HG03442 (cell line): Measurements from ENCODE around the gene ABCA8.

ENCODE experiments used
- ATAC-seq: cut with Tn5 transposase; IDR thresholded peaks from one replicate; pipeline ENCODE4 v1.9.1; 2021; ENCODE audit warnings: mild to moderate bottlenecking, moderate library complexity; ENCODE audit not compliant: unreplicated experiment

The ABCA8 gene

DNA sequence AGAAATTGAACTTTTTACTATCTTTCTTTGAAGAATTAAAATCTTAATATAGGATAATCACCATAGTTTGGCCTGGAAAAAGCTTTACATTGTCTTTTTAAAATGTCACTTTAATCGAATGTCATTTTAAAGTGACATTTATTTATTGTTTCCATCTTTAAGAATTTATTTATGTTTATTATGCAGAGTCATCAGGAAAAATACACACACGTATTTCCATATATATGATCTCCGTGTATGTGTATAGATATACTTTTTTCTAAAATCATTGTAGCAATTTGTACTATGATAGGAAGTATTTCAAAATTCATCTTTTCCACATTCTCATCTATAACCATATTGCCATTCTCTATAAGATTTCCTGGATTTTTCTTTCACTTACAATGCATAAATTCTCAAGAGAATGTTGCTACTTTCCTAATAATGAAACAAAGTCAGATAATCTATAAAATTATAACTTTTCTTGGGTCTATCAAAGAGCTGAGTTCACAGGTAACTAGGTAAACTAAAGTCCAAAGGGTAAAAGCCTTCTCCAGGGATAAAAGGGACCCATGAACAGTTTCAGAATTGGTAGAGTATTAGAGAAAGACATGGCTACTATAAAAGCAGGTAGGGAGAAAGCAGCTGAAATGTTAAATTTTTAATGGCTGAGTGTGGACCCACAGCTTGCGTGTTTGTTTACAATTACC, 11.9 kb downstream of the ABCA8 start:
- no peak for ATAC-seq

DNA sequence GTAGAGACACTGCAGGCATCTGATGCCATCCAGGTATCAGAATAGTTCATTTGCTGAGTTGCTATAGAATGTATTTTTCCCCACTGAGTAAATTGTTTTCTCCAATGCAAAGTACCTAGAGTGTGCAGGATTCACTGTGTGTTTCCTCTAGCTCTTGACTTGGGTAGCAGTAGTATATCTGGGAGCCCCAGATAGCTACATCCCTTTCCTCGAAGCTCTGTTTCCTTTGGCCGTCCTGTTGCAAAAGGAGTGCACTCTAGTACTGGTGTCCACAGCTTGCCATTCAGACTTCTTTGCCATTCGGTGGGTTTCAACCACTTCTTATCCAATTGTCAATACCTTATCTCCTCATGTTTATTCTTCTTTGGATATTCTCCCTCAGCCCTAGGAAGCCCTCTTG, 12.8 kb downstream of the ABCA8 start:
- no peak for ATAC-seq

DNA sequence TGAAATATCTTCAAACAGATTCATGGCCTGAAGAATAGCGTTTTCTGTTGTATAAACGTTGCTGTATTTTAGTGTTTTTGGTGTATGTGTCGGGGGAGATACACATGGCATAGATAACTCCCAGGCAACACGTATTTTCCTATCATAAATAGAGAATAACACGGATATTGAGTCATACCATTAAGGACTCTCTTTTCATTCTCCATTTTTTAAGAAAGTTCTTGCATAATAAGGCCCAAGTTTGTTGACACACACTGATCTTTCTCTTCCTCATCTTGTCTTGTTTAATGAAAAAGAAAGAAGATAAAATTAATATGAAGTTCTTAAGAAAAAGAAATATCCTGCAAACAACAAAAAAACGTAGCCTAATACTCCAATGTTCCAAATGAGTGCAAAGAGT, 13.4 kb downstream of the ABCA8 start:
- no peak for ATAC-seq

DNA sequence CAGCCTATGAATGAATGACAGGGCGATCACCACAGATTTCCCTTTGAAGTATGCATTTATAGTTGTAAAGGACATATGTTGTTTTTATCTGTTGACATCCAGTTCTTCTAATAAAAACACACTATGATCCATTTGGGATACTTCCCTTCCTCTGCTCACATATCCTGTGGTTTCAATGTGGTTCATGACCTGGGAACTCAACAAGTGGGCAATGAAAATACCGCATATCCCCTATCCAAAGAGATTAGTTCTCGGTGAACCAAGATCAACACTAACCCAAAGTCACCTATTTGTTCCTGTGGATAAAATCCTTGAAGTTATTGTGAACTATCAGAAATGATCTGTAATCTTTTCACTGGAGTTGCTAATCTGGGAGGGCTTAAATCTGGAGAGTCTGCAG, 16.0 kb downstream of the ABCA8 start:
- no peak for ATAC-seq

DNA sequence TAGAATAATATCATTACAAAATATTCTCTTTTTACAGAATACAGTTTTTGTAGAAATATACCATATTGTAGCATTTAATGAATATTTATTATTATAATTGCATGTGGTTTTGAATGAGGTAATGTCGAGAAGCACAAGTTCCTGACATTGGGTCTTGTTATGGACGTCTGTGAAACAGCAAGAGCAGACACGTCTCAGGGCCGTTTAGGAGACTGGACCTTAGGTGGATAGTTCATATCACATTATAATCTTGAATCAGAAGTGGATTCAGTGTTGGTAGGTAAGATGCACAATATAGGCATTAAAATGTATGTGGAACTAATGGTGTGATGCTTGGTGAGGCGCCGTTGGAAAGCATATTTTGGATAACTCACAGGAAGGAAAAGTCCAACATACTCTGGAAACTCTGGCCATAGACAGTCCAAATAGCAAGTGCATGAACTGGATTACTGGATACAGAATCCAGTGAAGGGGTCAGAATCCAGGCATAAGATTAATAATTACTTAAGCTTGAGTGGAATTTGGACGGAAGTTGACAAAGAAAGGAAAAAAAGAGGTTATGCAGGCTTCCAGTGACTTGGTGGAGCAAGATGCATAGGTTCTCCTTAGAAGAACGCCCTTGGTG, 17.2 kb downstream of the ABCA8 start:
- no peak for ATAC-seq

DNA sequence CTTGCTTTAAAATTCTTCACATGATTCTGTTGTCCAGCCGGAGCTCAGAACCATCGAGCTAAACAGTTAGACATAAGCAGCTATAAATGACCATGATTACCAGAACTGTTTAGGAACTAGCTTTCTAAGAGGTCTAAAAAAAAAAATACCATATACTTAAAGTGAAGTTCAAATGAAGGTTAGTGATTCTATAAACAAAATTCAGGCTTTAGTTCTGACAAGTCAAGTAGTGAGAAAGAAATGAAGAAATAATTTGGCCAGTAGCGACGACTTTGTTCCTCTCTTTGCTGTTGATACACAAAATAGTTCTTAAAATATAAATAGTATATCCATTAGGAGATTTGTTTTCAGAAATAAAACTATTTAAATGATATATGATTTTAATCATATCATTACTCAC, 27.7 kb downstream of the ABCA8 start:
- no peak for ATAC-seq

DNA sequence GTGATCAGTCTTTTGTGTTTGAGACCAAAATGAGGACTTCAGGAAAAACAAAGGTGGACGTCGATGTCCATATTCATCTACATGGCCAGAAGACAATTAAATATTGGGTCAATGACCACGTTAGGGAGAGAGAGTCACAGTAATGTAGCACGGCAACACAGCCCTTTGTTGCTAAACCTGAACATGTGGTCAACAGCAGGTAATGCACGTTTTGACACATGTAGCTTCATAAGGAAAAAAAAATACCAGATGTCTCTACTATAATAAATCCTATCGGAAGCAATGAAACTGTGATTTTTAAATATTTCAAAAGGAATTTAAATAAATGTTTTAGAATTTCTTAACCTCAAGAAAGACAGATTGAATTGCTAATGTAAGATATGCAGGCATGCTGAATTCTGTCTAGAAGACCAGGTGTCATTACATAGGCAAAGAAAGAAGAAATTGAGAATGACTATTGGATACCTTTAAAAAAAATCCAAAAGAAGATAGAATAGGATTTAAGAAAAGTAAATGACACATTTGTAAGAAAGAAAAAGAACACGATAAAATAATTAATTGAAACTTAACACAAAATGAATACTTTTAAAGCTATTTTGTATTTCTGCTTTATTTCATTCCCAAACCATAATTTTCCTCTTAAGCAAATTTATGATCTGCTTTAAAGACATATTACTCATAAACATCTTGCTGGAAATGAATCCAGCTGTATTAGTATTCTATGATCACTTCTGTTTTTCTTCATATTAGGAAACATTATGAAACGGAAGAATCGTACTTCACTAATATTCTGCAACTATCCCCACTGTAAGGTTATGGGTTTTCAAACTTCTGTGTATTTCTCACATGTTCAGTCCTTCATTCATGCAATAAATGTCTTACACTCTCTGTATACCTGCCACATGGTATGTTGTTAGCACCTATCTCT, 30.1 kb downstream of the ABCA8 start:
- no peak for ATAC-seq

DNA sequence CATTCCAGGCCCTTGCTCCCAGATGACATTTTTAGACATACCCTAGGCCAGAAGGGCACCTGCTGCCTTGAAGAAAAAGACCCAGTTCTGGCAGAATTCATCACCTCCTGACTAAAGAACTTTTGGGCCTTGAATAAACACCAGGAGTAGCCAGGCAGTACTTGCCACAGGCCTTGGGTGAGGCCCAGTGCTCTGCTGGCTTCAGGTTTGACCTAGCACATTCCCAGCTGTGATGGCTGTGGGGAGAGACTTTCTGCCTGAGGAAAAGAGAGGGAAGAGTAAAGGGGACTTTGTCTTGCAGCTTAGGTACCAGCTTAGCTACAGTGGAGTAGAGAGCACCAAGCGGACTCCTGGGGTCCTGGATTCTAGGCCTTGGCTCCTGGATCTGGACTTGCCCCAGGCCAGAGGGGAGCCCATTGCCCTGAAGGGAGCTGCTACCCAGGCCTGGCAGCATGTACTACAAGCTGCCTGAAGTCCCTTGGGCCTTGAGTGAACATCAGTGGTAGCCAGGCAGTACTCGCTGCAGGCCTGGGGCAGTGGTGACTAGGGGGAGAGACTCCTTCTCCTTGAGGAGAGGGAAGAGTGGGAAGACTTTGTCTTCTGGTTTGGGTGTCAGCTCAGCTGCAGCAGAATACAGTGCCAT, 44.3 kb downstream of the ABCA8 start:
- ATAC-seq = no peak

DNA sequence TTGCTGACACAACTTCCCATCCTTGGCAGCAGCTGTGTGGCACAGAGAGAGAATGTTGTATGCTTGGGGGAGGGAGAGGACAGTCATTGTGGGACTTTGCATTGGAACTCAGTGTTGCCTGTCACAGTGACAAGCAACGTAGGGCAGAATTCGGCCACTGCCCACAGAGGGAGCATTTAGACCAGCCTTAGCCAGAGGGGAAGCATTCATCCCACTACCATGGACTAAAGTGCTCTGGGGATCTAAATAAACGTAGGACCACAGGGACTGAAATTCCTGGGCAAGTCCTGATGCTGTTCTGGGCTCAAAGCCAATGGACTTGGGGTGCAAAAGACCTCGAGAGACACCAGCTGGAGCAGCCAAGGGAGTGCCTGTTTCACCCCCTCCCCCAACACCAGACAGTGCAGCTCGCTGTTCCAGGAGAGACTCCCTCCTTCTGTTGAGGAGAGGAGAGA, 44.9 kb downstream of the ABCA8 start:
- ATAC-seq = no peak

DNA sequence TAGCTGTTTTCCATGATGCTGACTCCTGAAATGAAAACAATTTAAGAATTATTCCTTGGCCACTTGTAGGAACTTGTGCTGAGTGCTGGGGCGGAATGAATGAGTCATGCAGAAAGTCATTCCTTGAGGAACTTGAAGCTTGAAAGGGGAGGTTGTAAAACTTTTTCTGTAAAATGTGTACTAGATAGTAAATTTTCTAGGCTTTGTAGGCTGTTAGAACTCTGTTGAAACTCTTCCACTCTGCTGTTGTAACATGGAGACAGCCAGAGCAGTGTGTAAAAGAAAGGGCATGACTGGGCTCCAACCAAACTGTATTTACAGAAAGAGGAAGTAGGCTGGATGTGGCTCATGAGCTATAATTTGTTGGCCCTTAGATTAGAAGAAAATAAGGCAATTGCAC, 46.1 kb downstream of the ABCA8 start:
- ATAC-seq = peak; percentile 56

DNA sequence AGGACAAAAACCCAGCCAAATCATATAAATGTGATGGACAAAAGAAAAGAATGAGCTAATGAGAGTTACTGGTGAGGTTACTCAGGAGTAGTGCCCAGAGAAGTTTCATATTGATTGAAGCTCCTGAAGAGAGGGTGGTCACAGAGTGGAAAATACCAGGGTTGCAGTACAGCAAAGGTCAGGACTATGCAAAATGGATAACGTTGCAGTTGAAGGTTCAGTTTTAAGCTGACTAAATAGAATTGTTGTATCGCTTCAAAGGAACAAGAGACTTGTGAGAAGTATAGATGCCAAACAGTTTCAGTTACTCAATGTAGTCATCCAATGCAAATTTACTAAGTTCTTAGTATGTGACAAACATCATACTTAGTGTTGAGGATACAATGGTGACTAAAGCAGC, 47.1 kb downstream of the ABCA8 start:
- ATAC-seq = peak; percentile 67

DNA sequence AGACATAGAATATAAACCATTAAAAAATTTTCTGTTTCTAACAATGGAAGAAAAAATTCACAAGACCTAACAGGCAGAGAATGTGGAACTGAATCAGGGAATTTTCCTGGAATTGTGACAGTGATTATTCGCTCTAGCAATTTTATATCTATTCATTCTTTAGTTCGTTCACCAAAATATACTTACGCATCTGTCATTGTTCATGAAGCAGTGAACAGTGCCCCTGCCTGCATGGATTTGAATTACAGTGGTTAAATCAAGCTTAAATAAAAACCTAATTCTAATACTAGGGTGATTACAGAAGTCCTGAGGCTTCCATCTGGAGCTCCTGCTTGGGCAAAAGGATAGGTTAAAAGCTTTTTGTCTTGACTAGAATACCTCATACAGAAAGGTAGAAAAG, 48.6 kb downstream of the ABCA8 start:
- ATAC-seq = no peak

DNA sequence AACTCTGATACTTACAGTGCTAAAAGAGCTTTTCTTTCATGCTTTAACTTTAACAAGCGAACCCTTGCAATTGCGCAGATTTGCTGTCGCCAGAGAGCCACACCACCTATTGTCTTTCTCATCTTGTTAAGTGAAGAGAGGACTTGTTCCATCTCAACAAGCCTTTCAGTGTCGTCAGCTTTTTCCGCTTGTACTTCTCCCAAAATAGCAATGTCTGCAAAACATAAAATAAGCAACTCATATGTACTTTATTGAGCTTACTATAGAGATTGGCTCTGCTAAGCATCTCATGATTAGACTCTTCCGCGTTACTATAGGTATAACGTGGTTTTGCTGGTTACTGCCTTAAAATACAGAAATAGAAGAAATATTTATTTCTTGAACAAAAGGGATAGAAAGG, 51.9 kb downstream of the ABCA8 start:
- no peak for ATAC-seq

DNA sequence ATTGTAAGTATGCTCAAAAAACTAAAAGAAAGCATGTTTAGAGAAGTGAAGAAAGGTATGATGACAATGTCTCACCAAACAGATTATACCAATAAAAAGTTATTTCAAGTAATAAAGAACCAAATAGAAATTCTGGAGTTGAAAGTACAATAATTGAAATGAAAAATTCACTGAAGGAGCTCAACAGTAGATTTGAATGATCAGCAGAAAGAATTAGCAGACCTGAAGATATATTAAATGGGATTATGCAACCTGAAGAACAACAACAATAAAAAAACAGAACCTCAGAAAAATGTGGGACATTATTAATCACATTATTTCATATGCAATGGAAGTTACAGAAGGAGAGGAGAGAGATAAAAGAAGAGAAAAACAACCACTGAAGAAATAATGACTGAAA, 57.6 kb downstream of the ABCA8 start:
- ATAC-seq = no peak

DNA sequence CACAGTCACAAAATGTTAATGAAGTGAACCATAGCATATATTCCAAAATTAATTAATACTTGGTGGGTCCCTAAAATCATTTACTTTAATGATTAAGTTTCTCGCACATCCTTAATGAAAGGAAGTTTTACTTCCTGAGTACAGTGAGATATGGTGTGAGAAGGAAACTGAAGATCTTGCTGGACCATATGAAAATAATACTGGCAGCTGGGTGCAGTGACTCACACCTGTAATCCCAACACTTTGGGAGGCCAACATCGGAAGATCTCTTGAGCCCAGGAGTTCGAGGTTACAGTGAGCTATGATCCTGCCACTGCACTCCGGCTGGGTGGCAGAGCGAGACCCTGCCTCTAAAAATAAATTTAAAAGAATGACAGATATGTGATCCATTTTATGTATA, 62.5 kb downstream of the ABCA8 start:
- ATAC-seq = no peak

DNA sequence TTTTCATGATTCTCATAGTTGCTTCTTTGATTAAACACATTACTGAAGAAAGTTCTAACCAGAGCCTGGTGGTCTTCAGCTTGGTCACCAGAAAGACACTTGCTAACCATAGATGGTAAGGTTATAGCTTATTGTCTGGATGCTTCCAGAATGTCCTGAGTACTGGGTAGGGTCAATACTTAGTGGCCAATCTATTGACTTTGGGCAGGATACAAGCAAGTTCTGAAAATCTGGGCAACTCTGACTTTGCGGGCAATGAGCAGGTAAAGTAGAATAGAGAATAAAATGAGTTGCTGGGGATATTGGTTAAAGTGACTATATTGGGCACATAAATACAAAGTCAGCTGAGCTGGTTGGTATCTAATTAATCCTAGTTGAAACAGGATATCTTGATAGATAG, 63.0 kb downstream of the ABCA8 start:
- ATAC-seq = no peak

DNA sequence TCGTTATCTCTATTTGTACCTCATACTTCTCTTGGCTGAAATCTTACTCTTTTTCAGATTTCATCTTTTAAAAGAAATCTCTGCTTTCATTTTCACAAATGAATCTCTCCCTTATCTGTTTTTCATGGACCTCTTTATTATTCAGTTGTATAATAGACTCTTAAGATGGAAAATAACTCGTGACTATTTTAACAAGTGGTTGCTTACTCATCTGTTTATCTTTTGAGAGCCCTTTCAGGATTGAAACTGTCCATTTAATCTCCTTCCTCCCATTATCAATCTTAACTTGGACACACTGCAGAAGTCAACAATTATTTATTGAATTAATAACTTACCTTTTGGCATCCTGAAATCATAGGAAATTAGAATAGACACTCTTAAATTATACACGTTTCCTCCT, 68.8 kb downstream of the ABCA8 start:
- ATAC-seq = no peak

DNA sequence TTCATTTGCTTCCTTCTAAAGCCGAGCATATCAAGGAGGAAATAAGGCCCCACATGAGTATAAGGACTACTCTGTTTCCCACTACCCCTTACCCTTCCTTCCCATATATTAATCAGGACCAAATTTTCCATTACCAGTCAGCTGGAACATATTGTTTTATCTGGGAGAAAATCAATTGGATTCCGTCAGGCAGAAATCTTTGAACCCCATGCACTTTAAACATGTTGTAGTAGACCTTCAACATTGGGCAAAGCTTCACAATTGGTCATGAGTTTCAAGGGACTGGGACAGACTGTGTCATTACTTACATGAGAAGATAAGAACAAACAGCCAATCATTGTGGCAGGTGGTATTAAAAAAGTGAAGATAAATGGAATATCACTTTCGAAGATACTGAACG, 70.3 kb downstream of the ABCA8 start:
- no peak for ATAC-seq

DNA sequence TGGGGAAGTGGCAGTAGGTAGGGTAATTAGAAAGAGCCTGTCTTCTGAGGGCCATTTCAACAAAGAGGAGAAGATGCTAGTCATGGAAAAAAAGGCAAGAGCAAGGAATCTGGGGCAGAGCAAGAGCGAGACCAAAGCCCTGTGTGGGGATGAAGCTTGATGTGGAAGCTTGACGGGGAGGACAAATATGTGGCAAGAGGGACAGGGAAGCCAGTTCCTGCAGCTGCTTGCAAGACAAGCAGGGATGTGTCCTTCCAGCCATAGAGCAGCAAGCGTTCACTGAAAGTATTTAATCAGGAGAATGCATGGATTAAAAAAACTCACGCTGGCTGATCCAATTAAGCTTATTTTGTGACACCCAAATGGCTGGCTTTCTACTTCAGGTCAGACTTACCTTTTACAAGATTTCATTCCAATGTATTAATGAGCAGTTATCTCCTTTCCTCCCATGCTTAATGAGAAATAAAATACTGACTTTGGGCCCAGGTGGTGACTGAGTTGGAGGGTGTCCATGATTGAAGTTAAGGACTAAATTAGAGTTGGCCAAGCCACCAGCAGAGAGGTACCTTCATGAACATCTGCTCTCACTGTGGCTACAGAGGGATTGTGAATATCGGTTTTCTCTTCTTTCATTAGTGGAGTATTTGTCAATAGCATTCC, 76.8 kb downstream of the ABCA8 start:
- no peak for ATAC-seq

DNA sequence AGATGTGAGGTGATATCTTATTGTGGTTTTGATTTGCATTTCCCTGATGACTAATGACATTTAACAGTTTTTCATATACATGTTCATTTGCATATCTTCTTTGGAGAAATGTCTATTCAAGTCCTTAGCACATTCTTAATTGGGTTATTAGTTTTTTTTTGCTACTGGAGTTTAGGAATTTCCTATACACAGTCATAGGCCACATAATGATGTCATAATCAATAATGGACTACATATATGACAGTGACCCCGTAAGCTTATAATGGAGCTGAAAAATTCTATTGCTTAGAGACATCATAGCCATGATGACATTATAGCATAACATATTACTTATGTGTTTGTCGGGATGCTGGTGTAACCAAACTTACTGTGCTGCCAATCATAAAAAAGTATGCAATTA, 83.7 kb downstream of the ABCA8 start:
- no peak for ATAC-seq

DNA sequence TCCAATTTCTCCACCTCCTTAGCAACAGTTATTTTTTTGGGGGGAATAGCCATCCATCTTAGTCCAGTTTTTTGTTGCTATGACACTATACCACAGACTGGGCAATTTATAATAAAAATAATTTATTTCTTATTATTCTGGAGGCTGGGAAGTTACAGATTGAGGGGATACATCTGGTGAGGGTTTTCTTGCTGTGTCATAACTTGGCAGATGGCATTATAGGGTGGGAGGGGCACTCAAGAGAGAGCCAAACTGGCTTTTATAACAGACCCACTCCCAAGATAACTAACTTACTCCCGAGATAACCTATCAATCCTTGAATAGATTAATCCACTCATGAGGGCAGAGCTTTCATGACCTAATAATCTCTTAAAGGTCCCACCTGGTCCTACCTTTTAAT, 84.2 kb downstream of the ABCA8 start:
- no peak for ATAC-seq
